OCI-LY3 (cell line): ENCODE data around the gene OARD1.

ENCODE experiments used
- H2AFZ ChIP-seq: fragments of 200-600, 300-600 bp; shearing (Covaris generic); 2 replicates; pipeline ENCODE4 v1.6.0; 2014; ENCODE audit warnings: antibody characterized with exemption, low read depth, low read length
- H3K27ac ChIP-seq: fragments of 200-600, 300-600 bp; sonication (generic); 2 replicates; pipeline ENCODE4 v1.5.1; 2014; ENCODE audit warnings: mild to moderate bottlenecking, low read length, moderate library complexity, mixed read lengths
- H3K27me3 ChIP-seq: fragments of 200-600, 300-600 bp; sonication (generic); 2 replicates; pipeline ENCODE4 v1.6.1; 2014; ENCODE audit warnings: low read depth, low read length, mixed read lengths
- H3K36me3 ChIP-seq: fragments of 200-600, 300-600 bp; sonication (generic); replicated peaks from 2 replicates; pipeline ENCODE3; 2014; ENCODE audit warnings: low read depth, low read length, mixed read lengths
- H3K4me1 ChIP-seq: fragments of 300-600, 200-600 bp; sonication (generic); 2 replicates; pipeline ENCODE4 v1.6.1; 2014; ENCODE audit warnings: low read length, mixed read lengths
- H3K4me2 ChIP-seq: fragments of 200-600, 300-600 bp; sonication (generic); 2 replicates; pipeline ENCODE4 v1.6.1; 2014; ENCODE audit warnings: low read length, mixed read lengths
- H3K4me3 ChIP-seq: fragments of 300-600, 200-600 bp; sonication (generic); 2 replicates; pipeline ENCODE4 v1.5.1; 2014; ENCODE audit warnings: antibody characterized with exemption, mild to moderate bottlenecking, low read length, moderate library complexity
- H3K79me2 ChIP-seq: fragments of 300-600, 200-600 bp; shearing (Covaris generic); 2 replicates; pipeline ENCODE4 v1.6.1; 2014; ENCODE audit warnings: mild to moderate bottlenecking, low read length, mixed read lengths
- H3K9ac ChIP-seq: fragments of 300-600, 200-600 bp; shearing (Covaris generic); 2 replicates; pipeline ENCODE4 v1.6.0; 2014; ENCODE audit warnings: mild to moderate bottlenecking, low read length, moderate library complexity
- H3K9me3 ChIP-seq: fragments of 200-600, 300-600 bp; shearing (Covaris generic); 2 replicates; pipeline ENCODE4 v1.6.1; 2014; ENCODE audit warnings: low read length, mixed read lengths; ENCODE audit not compliant: insufficient read depth
- H4K20me1 ChIP-seq: fragments of 200-600, 300-600 bp; sonication (generic); 2 replicates; pipeline ENCODE4 v1.6.1; 2016; ENCODE audit warnings: low read length, mixed read lengths; ENCODE audit not compliant: insufficient read depth
- CTCF ChIP-seq: fragments of 200-600, 300-600 bp; sonication (generic); IDR thresholded peaks from 2 replicates; pipeline ENCODE4 v1.5.1; 2014; ENCODE audit warnings: antibody characterized with exemption, low read length, low read depth
- EZH2phosphoT487 ChIP-seq: fragments of 200-600 bp; shearing (Covaris generic); IDR thresholded peaks from 2 replicates; pipeline ENCODE4 v1.6.1; 2018; ENCODE audit warnings: antibody characterized with exemption, mixed run types, low read depth

OARD1 gene

DNA sequence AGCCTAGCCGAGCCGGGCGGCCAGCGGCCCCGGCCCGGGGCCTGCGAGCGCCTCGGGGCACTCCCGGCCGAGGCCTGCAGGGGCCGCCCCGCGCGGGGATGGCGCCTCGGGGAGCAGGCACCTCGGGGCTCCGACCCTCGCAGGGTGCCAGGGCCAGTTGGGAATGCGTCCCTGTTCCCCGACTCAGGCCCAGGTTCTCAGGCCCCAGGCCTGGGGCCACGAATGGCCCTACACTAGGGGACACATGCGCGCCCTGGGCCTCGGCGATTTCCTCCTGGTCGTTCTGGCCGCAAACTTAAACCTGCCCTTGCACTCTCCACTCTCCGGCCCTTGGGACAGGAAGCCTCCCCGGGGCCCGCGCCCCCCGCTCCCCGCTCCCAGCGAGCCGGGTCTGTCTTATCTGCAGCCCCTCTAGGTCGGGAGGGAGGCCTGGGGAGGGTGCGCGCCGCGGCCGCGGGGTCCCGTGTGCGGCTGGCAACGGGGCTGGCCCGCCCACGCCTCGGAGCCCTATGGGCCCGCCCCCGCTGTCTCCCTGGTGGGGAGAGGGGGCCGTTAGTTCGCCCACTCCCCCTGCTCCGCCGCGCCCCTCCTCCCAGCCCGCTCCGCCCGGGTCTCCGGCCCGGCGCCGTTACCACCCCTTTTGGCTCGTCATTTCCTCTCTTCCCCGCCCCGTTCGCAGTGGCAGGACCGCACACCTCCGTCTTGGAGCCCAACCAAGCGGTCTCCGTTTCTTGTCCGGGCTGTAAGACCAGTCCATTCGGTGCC lies 1.2 kb upstream of the OARD1 start:
- Histone ChIP-seq H3K9ac (peak overlapping the region; percentile 97), H2AFZ (no peak overlapping the region), H4K20me1 (peaks cover 37% of the 10 kb centered on the region), H3K27me3 (no peaks in the 10 kb centered on the region), H3K27ac (peak overlapping the region; percentile 92), H3K4me1 (peaks cover 31% of the 10 kb centered on the region), H3K4me2 (peak overlapping the region; percentile 96), H3K79me2 (peaks cover 63% of the 10 kb centered on the region), H3K9me3 (no peaks in the 10 kb centered on the region), H3K36me3 (peaks cover 9% of the 10 kb centered on the region), H3K4me3 (peak overlapping the region; percentile 77)
- TF ChIP-seq EZH2phosphoT487 (no peak), CTCF (no peak)

DNA sequence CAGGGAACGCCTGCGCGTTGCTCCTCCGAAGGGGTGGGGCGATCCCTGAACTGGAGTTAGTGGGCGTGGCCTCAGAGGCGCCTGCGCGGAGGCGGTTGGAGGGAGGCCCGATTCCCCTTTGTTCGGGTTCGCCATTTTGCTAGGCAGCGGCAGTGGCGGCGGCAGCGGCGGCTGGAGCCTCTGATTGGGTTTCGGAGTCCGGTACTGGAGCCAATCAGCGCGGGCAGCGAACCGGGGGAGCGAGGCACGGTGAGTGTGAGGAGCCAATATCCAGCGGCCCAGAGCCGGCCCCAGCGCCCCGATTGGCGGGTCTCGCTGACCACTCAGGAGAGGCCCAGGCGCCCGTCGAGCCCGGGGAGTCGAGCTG lies 663 bp upstream of the OARD1 start, which contains the start of gene NFYA:
Gene NFYA, plus strand, starts transcription at position 139 of the 367 bp plus-strand sequence. CDS start 6,116 bp downstream, outside the sequence.
- Histone ChIP-seq H2AFZ (peak within 1 kb of the TSS; percentile 52), H3K4me2 (peak within 1 kb of the TSS; percentile 96), H3K27me3 (no peaks in the 10 kb centered on the region), H3K36me3 (peaks cover 14% of the 10 kb centered on the region), H3K27ac (peak within 1 kb of the TSS; percentile 92), H3K9ac (peak within 1 kb of the TSS; percentile 97), H3K9me3 (no peaks in the 10 kb centered on the region), H3K4me1 (peaks cover 31% of the 10 kb centered on the region), H3K79me2 (peaks cover 57% of the 10 kb centered on the region), H4K20me1 (peaks cover 37% of the 10 kb centered on the region), H3K4me3 (peak within 1 kb of the TSS; percentile 77)
- no peak for TF ChIP-seq CTCF
- no peak for TF ChIP-seq EZH2phosphoT487

GRCh38 chr6:41071501-41071922 lies 644 bp downstream of the OARD1 start:
- Histone ChIP-seq H3K79me2 (peaks cover 44% of the 10 kb centered on the region), H3K27me3 (no peaks in the 10 kb centered on the region), H2AFZ (0 out of 2 replicates have a peak overlapping the region, but pooled peaks have one; percentile 22), H3K4me1 (peaks cover 28% of the 10 kb centered on the region), H4K20me1 (peaks cover 27% of the 10 kb centered on the region), H3K36me3 (peaks cover 25% of the 10 kb centered on the region), H3K27ac (peak overlapping the region; percentile 92), H3K4me2 (peak overlapping the region; percentile 67), H3K9ac (peak overlapping the region; percentile 93), H3K4me3 (peak overlapping the region; percentile 77), H3K9me3 (no peaks in the 10 kb centered on the region)
- TF ChIP-seq CTCF (0 out of 2 replicates have a peak, but pooled peaks have one; percentile 16), EZH2phosphoT487 (no peak)

GRCh38 chr6:41066867-41067304 lies 5.3 kb downstream of the OARD1 start:
- Histone ChIP-seq H3K4me1 (peaks cover 8% of the 10 kb centered on the region), H3K27me3 (no peaks in the 10 kb centered on the region), H3K36me3 (peaks cover 57% of the 10 kb centered on the region), H2AFZ (no peak overlapping the region), H3K27ac (no peak overlapping the region), H3K9ac (no peak overlapping the region), H3K4me3 (no peak overlapping the region), H3K79me2 (peaks cover 9% of the 10 kb centered on the region), H3K9me3 (no peaks in the 10 kb centered on the region), H4K20me1 (no peaks in the 10 kb centered on the region), H3K4me2 (no peak overlapping the region)
- TF ChIP-seq EZH2phosphoT487 = no peak
- TF ChIP-seq CTCF = peak; percentile 94
